Activated B cell treated with CpG ODN at 0.5 μM for 24 hours (primary cell): ENCODE data around the gene ZNF695. TPM values are rescaled to one million over a fixed set of nuclear protein-coding genes. Genes with fewer than 3 reads are reported as not detected.
A peak's percentile ranks its signal among the peaks of the same experiment; 100 is the strongest.
"Not testable (repeated sequence)": the region's sequence is repeated elsewhere in the genome, so short reads cannot be mapped to it uniquely, and the experiment has no call there.

Experiments
- ATAC-seq: fragments of 200-7000 bp; cut with Tn5 transposase; one replicate; pipeline ENCODE4 v1.10.0; 2021; ENCODE audit warnings: low read depth, mild to moderate bottlenecking, moderate library complexity
- CTCF ChIA-PET: fragments of 350-600 bp; sonication (Branson Sonifier 250); formaldehyde crosslinking; loops from one replicate; lab custom pipeline; 2021; ENCODE audit warnings: antibody characterized with exemption; lab: Charles Lee
- POLR2A ChIA-PET: fragments of 350-600 bp; sonication (Branson Sonifier 250); formaldehyde crosslinking; loops from one replicate; lab custom pipeline; 2021; ENCODE audit warnings: antibody characterized with exemption; lab: Charles Lee
- DNase-seq: peaks from one replicate; pipeline ENCODE4 v3.0.0; 2022
- H3K27ac Mint-ChIP-seq: one replicate; pipeline ENCODE4 v1.8.0; 2020; ENCODE audit warnings: mixed read lengths
- H3K27me3 Mint-ChIP-seq: one replicate; pipeline ENCODE4 v1.8.0; 2021; ENCODE audit warnings: mixed read lengths
- H3K36me3 Mint-ChIP-seq: one replicate; pipeline ENCODE4 v1.8.0; 2021; ENCODE audit warnings: low read depth, mixed read lengths
- H3K4me1 Mint-ChIP-seq: one replicate; pipeline ENCODE4 v1.8.0; 2021; ENCODE audit warnings: mixed read lengths
- H3K4me3 Mint-ChIP-seq: one replicate; pipeline ENCODE4 v1.8.0; 2020; ENCODE audit warnings: mild to moderate bottlenecking, mixed read lengths
- H3K9me3 Mint-ChIP-seq: one replicate; pipeline ENCODE4 v1.8.0; 2020; ENCODE audit warnings: mixed read lengths
- intact Hi-C: fragments of 100-400 bp; cut with micrococcal nuclease; formaldehyde crosslinking; loops from one replicate; pipeline ENCODE4 v1.15.1; 2024
- total RNA-seq: library from RNA; stranded (reverse); gene quantifications from 2 replicates; pipeline ENCODE4 v1.2.3, GENCODE V29; 2022
- TF ChIP-seq, protein P1 (sequence below): fragments of 200-600 bp; IDR thresholded peaks from one replicate; pipeline ENCODE4 v1.8.0; 2022; ENCODE audit warnings: antibody characterized with exemption, mild to moderate bottlenecking

The ZNF695 gene
- total RNA-seq, 1 donor from 2014 or later = 0.07 TPM

DNA sequence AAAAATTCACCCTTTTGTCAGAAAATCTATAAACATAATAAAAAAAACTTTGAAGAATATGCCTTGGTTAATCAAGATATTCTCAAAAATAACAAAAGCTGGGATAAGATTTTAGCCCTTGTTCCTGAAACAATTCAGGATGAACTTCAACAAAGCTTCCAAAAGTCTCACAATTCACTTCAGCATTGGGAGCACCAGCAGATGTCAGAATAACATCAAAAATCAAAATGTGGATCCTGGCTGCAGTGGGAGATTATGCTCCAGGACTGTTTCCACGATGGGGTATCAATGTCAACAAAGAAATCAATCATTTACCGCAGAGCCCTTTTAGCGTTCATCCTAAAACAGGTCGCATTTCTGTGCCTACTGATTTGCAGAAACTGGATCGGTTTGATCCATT, 35.5 kb upstream of the ZNF695 start:
- intact Hi-C loops = no loop called here
- H3K9me3 Mint-ChIP-seq = peaks cover 53% of the 10 kb centered on the region

DNA sequence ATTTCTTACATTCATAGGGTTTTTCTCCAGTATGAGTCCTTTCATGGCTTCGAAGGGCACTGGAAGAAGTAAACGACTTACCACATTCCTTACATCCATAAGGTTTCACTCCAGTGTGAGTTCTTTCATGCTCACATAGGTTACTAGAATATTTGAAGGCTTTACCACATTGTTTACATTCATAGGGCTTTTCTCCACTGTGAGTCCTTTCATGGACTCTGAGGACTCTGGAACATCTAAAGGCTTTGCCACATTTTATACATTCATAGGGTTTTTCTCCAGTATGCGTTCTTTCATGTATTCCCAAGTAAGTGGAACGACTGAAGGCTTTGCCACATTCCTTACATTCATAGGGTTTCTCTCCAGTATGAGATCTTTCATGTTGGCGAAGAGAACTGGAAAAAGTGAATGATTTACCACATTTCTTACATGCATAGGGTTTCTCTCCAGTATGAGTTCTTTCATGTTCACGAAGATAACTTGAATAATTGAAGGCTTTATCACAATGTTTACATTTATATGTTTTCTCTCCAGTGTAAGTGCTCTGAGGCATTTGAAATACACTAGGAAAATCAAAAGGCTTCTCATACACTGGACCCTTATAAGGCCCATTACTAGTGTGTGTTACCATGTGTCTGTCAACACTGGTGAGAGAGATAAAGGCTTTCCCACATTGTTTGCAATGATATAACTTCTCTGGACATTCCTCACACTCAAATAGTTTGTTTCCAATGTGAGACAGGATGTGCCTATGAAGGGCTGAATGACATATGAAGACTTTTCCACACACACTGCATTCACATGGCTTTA, 29.9 kb upstream of the ZNF695 start:
- DNase-seq = no peak
- Mint-ChIP-seq H3K36me3 (peaks cover 84% of the 10 kb centered on the region), H3K27me3 (no peaks in the 10 kb centered on the region), H3K4me3 (no peak overlapping the region), H3K4me1 (no peaks in the 10 kb centered on the region), H3K27ac (no peak overlapping the region), H3K9me3 (peaks cover 49% of the 10 kb centered on the region)
- CTCF ChIA-PET = no interaction called here
- POLR2A ChIA-PET = no interaction called here
- intact Hi-C loops = no loop called here
- no peak for ATAC-seq
- TF ChIP-seq, protein P1, sequence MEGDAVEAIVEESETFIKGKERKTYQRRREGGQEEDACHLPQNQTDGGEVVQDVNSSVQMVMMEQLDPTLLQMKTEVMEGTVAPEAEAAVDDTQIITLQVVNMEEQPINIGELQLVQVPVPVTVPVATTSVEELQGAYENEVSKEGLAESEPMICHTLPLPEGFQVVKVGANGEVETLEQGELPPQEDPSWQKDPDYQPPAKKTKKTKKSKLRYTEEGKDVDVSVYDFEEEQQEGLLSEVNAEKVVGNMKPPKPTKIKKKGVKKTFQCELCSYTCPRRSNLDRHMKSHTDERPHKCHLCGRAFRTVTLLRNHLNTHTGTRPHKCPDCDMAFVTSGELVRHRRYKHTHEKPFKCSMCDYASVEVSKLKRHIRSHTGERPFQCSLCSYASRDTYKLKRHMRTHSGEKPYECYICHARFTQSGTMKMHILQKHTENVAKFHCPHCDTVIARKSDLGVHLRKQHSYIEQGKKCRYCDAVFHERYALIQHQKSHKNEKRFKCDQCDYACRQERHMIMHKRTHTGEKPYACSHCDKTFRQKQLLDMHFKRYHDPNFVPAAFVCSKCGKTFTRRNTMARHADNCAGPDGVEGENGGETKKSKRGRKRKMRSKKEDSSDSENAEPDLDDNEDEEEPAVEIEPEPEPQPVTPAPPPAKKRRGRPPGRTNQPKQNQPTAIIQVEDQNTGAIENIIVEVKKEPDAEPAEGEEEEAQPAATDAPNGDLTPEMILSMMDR = no peak

More for the DNA sequence above, 35.5 kb upstream of the ZNF695 start:
- Mint-ChIP-seq H3K4me3 (no peak overlapping the region), H3K27me3 (no peaks in the 10 kb centered on the region), H3K36me3 (peaks cover 73% of the 10 kb centered on the region), H3K4me1 (no peaks in the 10 kb centered on the region), H3K27ac (no peak overlapping the region)
- DNase-seq (no peak), ATAC-seq (no peak)
- POLR2A ChIA-PET = no interaction called here
- TF ChIP-seq, protein P1 = no peak
- CTCF ChIA-PET = no interaction called here

DNA sequence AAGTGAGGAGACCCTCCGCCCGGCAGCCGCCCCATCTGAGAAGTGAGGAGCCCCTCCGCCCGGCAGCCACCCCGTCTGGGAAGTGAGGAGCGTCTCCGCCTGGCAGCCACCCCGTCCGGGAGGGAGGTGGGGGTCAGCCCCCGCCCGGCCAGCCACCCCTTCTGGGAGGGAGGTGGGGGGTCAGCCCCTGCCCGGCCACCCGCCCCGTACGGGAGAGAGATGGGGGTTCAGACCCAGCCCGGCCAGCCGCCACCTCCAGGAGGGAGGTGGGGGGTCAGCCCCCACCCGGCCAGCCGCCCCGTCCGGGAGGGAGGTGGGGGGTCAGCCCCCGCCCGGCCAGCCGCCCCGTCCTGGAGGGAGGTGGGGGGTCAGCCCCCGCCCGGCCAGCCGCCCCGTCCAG, 24.4 kb upstream of the ZNF695 start:
- H3K27me3 Mint-ChIP-seq, ATAC-seq, intact Hi-C loops, H3K27ac Mint-ChIP-seq, CTCF ChIA-PET, DNase-seq, POLR2A ChIA-PET, H3K4me1 Mint-ChIP-seq, H3K4me3 Mint-ChIP-seq: not testable (repeated sequence)
- H3K36me3 Mint-ChIP-seq = peaks cover 39% of the 10 kb centered on the region
- H3K9me3 Mint-ChIP-seq = peaks cover 39% of the 10 kb centered on the region

DNA sequence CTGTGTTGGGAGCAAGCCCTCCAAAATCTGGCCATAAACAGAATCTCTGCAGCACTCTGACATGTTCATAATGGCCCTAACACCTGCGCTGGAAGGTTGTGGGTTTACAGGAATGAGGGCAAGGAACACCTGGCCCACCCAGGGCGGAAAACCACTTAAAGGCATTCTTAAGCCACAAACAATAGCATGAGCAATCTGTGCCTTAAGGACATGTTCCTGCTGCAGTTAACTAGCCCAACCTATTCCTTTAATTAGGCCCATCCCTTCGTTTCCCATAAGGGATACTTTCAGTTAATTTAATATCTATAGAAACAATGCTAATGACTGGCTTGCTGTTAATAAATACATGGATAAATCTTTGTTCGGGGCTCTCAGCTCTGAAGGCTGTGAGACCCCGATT, 16.8 kb upstream of the ZNF695 start:
- CTCF ChIA-PET, POLR2A ChIA-PET, H3K4me3 Mint-ChIP-seq, H3K36me3 Mint-ChIP-seq, intact Hi-C loops, H3K27me3 Mint-ChIP-seq, DNase-seq, H3K27ac Mint-ChIP-seq, ATAC-seq, H3K4me1 Mint-ChIP-seq: not testable (repeated sequence)
- peaks cover 35% of the 10 kb centered on the region for H3K9me3 Mint-ChIP-seq

DNA sequence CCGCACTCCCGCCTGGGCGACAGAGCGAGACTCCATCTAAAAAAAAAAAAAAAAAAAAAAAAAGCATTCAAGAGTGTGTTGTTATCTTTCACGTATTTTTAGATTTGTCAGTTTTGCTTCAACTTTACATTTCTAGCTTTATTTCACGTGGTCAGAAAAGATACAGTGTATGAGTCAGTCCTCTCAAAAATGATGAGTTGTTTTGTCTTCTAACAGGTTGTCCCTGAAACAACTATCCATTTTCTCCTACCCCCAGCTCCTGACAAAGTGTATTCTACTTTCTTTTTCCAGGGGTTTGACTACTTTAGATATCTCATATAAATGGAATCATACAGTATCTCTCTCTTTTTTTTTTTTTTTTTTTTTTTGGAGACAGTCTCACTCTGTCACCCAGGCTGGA, 5.5 kb upstream of the ZNF695 start:
- CTCF ChIA-PET = no interaction called here
- TF ChIP-seq, protein P1 = no peak
- Mint-ChIP-seq H3K9me3 (peaks cover 13% of the 10 kb centered on the region), H3K27ac (no peak overlapping the region), H3K4me3 (no peak overlapping the region), H3K27me3 (peaks cover 1% of the 10 kb centered on the region), H3K4me1 (peaks cover under 1% of the 10 kb centered on the region), H3K36me3 (peaks cover under 1% of the 10 kb centered on the region)
- no peak for DNase-seq
- intact Hi-C loops = no loop called here
- POLR2A ChIA-PET = no interaction called here
- no peak for ATAC-seq

DNA sequence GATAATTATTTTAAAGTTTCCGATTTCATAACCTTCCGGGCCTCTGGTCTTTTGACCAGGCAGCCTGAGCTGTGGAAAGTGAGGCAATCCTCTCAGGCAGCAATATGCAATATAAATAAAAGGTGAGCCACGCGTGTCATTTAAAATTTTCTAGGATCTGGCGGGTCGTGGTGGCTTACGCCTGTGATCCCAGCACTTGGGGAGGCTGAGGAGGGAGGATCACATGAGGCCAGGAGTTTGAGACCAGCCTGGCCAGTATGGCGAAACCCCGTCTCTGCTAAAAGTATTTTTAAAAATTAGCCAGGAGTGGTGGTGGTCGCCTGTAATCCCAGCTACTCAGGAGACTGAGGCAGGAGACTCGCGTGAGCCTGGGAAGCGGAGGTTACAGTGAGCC, 546 bp upstream of the ZNF695 start:
- peaks cover 17% of the 10 kb centered on the region for H3K9me3 Mint-ChIP-seq
- peaks cover 6% of the 10 kb centered on the region for H3K36me3 Mint-ChIP-seq
- peaks cover 14% of the 10 kb centered on the region for H3K27me3 Mint-ChIP-seq
- TF ChIP-seq, protein P1 = no peak
- POLR2A ChIA-PET = interaction anchor here (0.6 kb wide), 1 partner anchor 82 kb away, joined by 3 read pairs; no protein-coding TSS in a partner anchor
- peaks cover 10% of the 10 kb centered on the region for H3K4me1 Mint-ChIP-seq
- intact Hi-C loops = loop anchor here (1.0 kb wide), 2 partner anchors 70 to 77 kb away; partner anchors contain the start of genes AHCTF1 and ZNF670
- CTCF ChIA-PET = no interaction called here
- H3K27ac Mint-ChIP-seq = no peak overlapping the region
- peak overlapping the region; percentile 92 for H3K4me3 Mint-ChIP-seq
- DNase-seq (no peak), ATAC-seq (no peak)

DNA sequence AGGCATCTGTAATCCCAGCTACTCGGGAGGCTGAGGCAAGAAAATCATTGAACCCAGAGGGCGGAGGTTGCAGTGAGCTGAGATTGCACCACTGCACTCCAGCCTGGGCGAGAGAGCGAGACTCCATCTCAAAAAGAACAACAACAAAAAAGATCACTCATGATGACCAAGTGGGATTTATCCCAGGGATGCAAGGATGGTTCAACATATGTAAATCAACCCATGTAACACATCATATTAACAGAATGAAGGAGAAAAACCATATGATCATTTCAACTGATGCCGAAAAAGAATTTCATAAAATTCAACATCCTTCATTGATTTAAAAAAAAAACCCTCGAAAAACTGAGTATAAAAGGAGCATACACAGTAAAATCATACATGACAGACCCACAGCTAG, 3.8 kb downstream of the ZNF695 start:
- H3K27ac Mint-ChIP-seq, ATAC-seq, intact Hi-C loops, DNase-seq, POLR2A ChIA-PET, H3K4me3 Mint-ChIP-seq, H3K36me3 Mint-ChIP-seq, CTCF ChIA-PET: not testable (repeated sequence)
- H3K4me1 Mint-ChIP-seq = peaks cover 10% of the 10 kb centered on the region
- peaks cover 14% of the 10 kb centered on the region for H3K27me3 Mint-ChIP-seq
- peaks cover 30% of the 10 kb centered on the region for H3K9me3 Mint-ChIP-seq
